Brain microvascular endothelial cell (primary cell): ENCODE data around the gene OR2T5.
"Not testable (repeated sequence)": the region's sequence is repeated elsewhere in the genome, so short reads cannot be mapped to it uniquely, and the experiment has no call there.

ENCODE experiments used
- DNase-seq: peaks from one replicate; pipeline ENCODE4 v3.0.0-alpha.2; 2020
- H3K27ac ChIP-seq: fragments of 250-450 bp; sonication (Bioruptor Pico); 2 replicates; pipeline ENCODE4 v1.5.1; 2020; ENCODE audit warnings: mild to moderate bottlenecking, moderate library complexity
- H3K27me3 ChIP-seq: fragments of 250-450 bp; sonication (Bioruptor Pico); replicated peaks from 2 replicates; pipeline ENCODE4 v1.5.1; 2020; ENCODE audit warnings: mild to moderate bottlenecking
- H3K36me3 ChIP-seq: fragments of 250-450 bp; sonication (Bioruptor Pico); replicated peaks from 2 replicates; pipeline ENCODE4 v1.5.1; 2020; ENCODE audit warnings: mild to moderate bottlenecking
- H3K4me3 ChIP-seq: 2 replicates; pipeline ENCODE4 v1.5.1; 2011; ENCODE audit warnings: low read depth, mild to moderate bottlenecking, control low read depth, low read length, moderate library complexity
- in situ Hi-C: cut with HindIII; loops from 2 replicates; pipeline ENCODE4 v1.10.0; 2017; ENCODE audit warnings: low sequenced_read_pairs, low pct_ligation_motif_present
- TF ChIP-seq, protein P1 (sequence below): IDR thresholded peaks from 2 replicates; pipeline ENCODE4 v1.5.1; 2011; ENCODE audit warnings: low read depth, mild to moderate bottlenecking, moderate library complexity, low read length, control low read depth, inconsistent platforms; ENCODE audit errors: missing control alignments

OR2T5 gene

DNA sequence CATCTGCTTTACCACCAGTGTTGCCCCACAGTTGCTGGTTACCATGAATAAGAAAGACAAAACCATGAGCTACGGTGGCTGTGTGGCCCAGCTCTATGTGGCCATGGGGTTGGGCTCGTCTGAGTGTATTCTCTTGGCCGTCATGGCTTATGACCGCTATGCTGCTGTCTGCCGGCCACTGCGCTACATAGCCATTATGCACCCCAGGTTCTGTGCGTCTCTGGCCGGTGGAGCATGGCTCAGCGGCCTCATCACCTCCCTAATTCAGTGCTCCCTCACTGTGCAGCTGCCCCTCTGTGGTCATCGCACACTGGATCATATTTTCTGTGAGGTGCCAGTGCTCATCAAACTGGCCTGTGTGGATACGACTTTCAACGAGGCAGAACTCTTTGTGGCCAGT is 33.5 kb downstream of the OR2T5 start:
- no peak overlapping the region for H3K4me3 ChIP-seq
- TF ChIP-seq, protein P1, sequence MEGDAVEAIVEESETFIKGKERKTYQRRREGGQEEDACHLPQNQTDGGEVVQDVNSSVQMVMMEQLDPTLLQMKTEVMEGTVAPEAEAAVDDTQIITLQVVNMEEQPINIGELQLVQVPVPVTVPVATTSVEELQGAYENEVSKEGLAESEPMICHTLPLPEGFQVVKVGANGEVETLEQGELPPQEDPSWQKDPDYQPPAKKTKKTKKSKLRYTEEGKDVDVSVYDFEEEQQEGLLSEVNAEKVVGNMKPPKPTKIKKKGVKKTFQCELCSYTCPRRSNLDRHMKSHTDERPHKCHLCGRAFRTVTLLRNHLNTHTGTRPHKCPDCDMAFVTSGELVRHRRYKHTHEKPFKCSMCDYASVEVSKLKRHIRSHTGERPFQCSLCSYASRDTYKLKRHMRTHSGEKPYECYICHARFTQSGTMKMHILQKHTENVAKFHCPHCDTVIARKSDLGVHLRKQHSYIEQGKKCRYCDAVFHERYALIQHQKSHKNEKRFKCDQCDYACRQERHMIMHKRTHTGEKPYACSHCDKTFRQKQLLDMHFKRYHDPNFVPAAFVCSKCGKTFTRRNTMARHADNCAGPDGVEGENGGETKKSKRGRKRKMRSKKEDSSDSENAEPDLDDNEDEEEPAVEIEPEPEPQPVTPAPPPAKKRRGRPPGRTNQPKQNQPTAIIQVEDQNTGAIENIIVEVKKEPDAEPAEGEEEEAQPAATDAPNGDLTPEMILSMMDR, result no peak
- DNase-seq, result no peak
- no peaks in the 10 kb centered on the region for H3K36me3 ChIP-seq
- no peak overlapping the region for H3K27ac ChIP-seq
- in situ Hi-C loops, result no loop called here
- no peaks in the 10 kb centered on the region for H3K27me3 ChIP-seq

DNA sequence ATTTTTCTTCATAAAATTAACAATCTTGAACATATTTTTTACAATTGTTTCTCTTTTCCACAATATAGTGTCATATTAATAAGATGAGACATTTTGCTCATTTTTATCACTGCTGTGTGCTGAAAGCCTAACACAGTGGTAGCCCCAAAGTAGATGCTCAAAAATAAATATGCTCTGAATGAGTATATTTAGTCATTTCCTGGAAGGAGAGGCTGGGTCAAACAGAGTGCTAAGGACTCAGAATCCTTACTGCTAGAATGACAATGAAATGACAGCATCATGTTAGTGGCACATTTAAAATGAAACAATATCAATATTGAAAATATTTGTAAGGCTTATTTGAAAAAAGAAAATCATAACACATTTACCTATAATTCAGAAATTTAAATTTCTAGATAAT is 49.1 kb downstream of the OR2T5 start:
- H3K27me3 ChIP-seq, H3K36me3 ChIP-seq, H3K27ac ChIP-seq, H3K4me3 ChIP-seq, DNase-seq, in situ Hi-C loops: not testable (repeated sequence)
